HEK293T (cell line): ENCODE results near the gene PAX7.

ENCODE experiments used
- BHLHE40 ChIP-seq: fragments of 450-650 bp; IDR thresholded peaks from 2 replicates; pipeline ENCODE4 v1.6.1; 2016; ENCODE audit warnings: mild to moderate bottlenecking, moderate library complexity, borderline replicate concordance
- CTBP1 ChIP-seq: fragments of 450-650 bp; IDR thresholded peaks from 2 replicates; pipeline ENCODE4 v1.6.1; 2016; ENCODE audit warnings: borderline replicate concordance
- ELF4 ChIP-seq: fragments of 450-650 bp; IDR thresholded peaks from 2 replicates; pipeline ENCODE4 v1.6.1; 2017; ENCODE audit warnings: antibody characterized with exemption
- FOXM1 ChIP-seq: fragments of 450-650 bp; IDR thresholded peaks from 2 replicates; pipeline ENCODE4 v1.6.1; 2017; ENCODE audit warnings: mild to moderate bottlenecking, borderline replicate concordance
- LEF1 ChIP-seq: fragments of 450-650 bp; IDR thresholded peaks from 2 replicates; pipeline ENCODE4 v1.6.1; 2017; ENCODE audit warnings: mild to moderate bottlenecking, borderline replicate concordance
- NFRKB ChIP-seq: fragments of 450-650 bp; IDR thresholded peaks from 2 replicates; pipeline ENCODE4 v1.6.1; 2016; ENCODE audit warnings: mild to moderate bottlenecking, moderate library complexity
- SP1 ChIP-seq: fragments of 450-650 bp; IDR thresholded peaks from 2 replicates; pipeline ENCODE4 v1.6.1; 2017
- SUZ12 ChIP-seq: fragments of 450-650 bp; IDR thresholded peaks from 2 replicates; pipeline ENCODE4 v1.6.1; 2016; ENCODE audit warnings: mild to moderate bottlenecking
- TARDBP ChIP-seq: fragments of 450-650 bp; IDR thresholded peaks from 2 replicates; pipeline ENCODE4 v1.6.1; 2016

- no peak for TF ChIP-seq SP1
- TF ChIP-seq TARDBP: no peak
- TF ChIP-seq ELF4: no peak
- no peak for TF ChIP-seq CTBP1
- TF ChIP-seq SUZ12: no peak
- TF ChIP-seq FOXM1: no peak
- TF ChIP-seq BHLHE40: no peak
- no peak for TF ChIP-seq NFRKB
- no peak for TF ChIP-seq LEF1
Observed at GRCh38 chr1:18705811-18706210, 75.2 kb downstream of the PAX7 start.
